ENCODE data around the gene KISS1.

DNA sequence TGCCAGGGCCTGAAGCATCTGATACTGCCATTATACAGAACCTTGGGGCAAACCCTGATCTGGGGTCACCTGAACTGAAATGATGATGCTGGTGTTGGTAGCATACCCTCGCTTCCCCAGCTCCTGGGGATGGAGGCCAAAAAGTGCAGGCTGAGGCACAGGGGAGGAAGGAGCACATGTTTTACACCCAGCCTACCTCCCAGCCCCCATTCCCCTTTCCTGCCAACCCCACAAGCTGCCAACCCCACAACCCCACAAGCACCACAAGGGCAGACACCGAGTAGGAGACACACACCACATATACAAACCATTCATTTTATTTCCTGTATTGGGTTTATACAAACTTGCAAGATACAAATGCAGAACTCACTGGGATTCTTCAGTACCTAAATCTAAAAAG, 22.3 kb upstream of the KISS1 start:
- TF ChIP-seq POLR2A (IDR thresholded peaks at IDR 0.05; ENCODE audit: low read length), result no peak
- no peak for TF ChIP-seq GATA1 (IDR thresholded peaks at IDR 0.05; ENCODE audit: low read depth, low read length)
